ENCODE measurements around the gene INTS3. TPM values are rescaled to one million over a fixed set of nuclear protein-coding genes. Genes with fewer than 3 reads are reported as not detected.

The INTS3 gene
- total RNA-seq, 4 donors from 2014 or later = 35.9 to 70.1 (median 61.3) TPM

DNA sequence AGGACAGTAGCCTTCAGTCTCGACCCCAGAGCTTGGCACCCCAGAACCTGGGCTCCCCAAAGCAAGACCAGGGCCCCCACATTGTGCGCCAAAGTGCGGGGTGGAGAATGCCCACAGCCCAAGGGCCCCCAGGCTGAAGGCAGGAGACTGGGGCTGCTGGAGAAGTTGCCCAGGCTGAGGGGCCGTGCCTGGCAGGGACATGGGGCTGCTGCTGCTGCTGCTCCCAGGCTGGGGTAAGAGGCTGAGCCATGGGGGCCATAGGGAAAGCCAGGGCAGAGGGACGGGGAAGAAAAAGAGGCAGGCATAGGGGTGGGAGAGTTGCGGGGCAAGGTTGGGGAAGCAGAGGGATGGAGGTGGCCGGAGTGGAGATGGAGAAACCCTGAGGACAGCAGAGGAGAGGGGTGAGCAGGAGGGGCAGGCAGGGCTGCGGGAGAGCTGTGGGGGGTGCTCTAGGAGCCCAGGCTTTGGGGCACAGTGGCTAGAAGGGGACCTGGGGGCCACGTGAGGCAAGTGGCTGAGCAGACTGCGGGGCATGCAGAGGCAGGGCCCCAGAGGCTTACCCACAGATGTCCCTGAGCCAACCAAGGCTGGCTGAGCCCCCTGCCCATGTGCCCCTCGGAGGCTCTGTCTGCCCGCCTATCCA is 66.2 kb downstream of the INTS3 start:
- Histone ChIP-seq H3K27me3 (no peaks in the 10 kb centered on the region), H3K4me3 (no peak overlapping the region), H3K9me3 (no peaks in the 10 kb centered on the region), H3K4me1 (peaks cover 0 to 3% of the 10 kb centered on the region in 2 donors), H3K27ac (no peak overlapping the region), H3K36me3 (no peaks in the 10 kb centered on the region)
- no peak for DNase-seq
- intact Hi-C loops (cut with DNase I; ENCODE audit: low total_unique reads) = loop anchor here (10.0 kb wide), 1 partner anchor 181 kb away; the partner anchor contains the start of gene JTB
- TF ChIP-seq, protein P1, sequence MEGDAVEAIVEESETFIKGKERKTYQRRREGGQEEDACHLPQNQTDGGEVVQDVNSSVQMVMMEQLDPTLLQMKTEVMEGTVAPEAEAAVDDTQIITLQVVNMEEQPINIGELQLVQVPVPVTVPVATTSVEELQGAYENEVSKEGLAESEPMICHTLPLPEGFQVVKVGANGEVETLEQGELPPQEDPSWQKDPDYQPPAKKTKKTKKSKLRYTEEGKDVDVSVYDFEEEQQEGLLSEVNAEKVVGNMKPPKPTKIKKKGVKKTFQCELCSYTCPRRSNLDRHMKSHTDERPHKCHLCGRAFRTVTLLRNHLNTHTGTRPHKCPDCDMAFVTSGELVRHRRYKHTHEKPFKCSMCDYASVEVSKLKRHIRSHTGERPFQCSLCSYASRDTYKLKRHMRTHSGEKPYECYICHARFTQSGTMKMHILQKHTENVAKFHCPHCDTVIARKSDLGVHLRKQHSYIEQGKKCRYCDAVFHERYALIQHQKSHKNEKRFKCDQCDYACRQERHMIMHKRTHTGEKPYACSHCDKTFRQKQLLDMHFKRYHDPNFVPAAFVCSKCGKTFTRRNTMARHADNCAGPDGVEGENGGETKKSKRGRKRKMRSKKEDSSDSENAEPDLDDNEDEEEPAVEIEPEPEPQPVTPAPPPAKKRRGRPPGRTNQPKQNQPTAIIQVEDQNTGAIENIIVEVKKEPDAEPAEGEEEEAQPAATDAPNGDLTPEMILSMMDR (IDR thresholded peaks at IDR 0.05) = no peak
- no peak for TF ChIP-seq POLR2A (IDR thresholded peaks at IDR 0.05)

DNA sequence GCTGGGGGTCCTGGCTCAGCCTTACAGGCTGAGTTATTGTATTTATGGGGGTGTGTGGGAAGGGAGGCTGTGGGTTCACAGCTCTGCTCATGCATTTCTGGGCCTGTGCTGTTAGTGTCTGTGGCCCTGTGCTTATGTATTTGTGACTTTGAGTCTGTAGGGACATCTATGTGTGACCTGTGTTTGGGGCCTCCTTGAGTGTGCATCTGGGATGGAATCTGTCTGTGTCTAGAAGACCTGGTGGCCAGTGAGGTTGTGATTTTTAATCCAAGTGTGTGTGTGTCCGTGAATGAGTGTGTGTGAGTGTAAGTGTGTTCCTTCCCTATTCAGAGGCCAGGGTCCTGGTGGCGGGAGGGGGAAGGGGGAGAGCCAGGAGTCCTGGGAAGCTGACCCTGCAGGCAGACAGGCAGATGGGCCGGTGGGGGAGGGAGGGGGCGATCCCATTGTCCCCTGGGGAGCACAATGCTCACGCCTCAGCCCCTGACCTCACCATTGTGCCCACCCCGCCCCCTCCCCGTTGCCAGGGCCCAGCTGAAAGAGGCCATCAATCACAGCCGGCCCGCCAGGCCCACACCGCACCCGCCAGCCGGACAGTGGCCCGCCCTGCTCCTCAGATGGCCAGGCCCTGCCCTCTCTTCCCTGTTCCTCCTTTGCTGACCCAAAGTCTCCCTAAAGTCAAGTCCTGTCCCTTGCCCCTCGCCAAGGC is 66.9 kb downstream of the INTS3 start:
- DNase-seq = no peak
- H3K9me3 ChIP-seq = no peaks in the 10 kb centered on the region
- intact Hi-C loops (cut with DNase I; ENCODE audit: low total_unique reads) = loop anchor here (5.0 to 10.0 kb wide), 2 partner anchors 180 to 198 kb away; partner anchors contain the start of genes JTB and RPS27
- no peaks in the 10 kb centered on the region for H3K4me1 ChIP-seq
- no peak for TF ChIP-seq POLR2A (IDR thresholded peaks at IDR 0.05)
- TF ChIP-seq, protein P1 (IDR thresholded peaks at IDR 0.05) = no peak
- H3K27me3 ChIP-seq = no peaks in the 10 kb centered on the region
- no peak overlapping the region for H3K27ac ChIP-seq
- no peaks in the 10 kb centered on the region for H3K36me3 ChIP-seq
- H3K4me3 ChIP-seq = no peak overlapping the region

DNA sequence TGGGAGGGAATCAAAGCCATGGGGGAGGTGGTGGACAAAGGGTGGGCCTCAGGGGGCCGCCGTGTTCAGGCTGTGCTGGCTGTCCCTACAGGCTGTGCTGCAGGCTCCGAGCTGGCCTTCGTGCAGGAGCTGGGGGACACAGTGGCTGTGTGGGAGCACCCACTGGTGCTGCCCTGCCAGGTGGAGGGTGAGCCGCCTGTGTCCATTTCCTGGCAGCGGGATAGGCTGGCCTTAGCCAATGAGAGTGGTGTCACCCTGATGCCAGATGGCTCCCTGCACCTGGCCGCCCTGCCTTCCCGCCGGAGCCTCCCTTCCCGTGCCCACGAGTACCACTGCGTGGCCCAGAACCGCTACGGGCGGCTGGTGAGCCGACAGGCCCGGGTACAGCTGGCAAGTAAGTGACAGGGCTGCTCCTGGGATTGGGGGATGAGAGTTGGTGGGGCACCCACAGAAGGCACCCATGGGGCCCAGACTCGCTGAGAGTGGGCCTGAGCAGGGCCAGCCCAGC is 67.5 kb downstream of the INTS3 start:
- TF ChIP-seq, protein P1 (IDR thresholded peaks at IDR 0.05) = no peak
- no peak for TF ChIP-seq POLR2A (IDR thresholded peaks at IDR 0.05)
- intact Hi-C loops (cut with DNase I; ENCODE audit: low total_unique reads) = loop anchor here (5.0 to 10.0 kb wide), 2 partner anchors 179 to 197 kb away; partner anchors contain the start of genes JTB and RPS27
- DNase-seq = no peak
- Histone ChIP-seq H3K27me3 (no peaks in the 10 kb centered on the region), H3K27ac (no peak overlapping the region), H3K4me3 (no peak overlapping the region), H3K9me3 (no peaks in the 10 kb centered on the region), H3K36me3 (no peaks in the 10 kb centered on the region), H3K4me1 (no peaks in the 10 kb centered on the region)

DNA sequence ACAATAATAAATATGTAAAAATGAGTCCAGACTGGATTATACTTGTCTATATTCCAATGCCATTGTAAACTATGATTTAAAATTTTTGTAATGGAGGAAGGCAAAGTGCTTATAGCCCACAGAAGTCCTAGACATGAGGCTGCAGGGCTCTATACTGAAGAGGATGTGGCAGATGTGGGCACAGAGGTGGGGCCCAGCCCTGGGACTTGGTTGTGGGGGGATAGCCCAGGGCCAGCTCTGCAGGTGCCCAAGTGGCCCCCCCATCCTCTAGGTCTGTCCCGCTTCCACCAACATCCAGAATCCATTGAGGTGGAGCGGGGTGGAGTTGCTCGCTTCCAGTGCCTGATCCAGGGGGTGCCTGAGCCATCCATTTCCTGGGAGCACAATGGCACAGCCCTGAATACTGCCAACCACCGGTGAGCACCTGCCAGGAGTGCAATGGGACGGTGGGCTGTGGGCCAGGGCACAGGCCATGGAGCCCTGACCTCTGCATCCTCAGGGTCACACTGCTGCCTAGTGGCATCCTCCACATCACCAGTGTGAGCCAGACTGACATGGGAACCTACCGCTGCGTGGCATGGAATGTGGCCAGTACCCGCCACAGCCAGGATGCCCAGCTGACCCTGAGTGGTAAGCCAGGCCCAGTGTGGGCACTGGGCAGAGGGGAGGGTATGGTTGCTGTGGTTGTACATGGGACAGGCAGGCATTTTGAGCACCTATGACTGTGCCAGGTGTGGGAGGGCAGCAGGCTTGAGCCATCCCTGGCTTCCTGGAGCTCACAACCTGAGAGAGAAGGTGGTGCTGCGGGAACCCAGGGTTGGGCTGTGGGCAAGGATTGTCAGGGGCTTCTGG is 68.3 kb downstream of the INTS3 start:
- H3K36me3 ChIP-seq = no peaks in the 10 kb centered on the region
- intact Hi-C loops (cut with DNase I; ENCODE audit: low total_unique reads) = loop anchor here (5.0 to 10.0 kb wide), 2 partner anchors 179 to 196 kb away; partner anchors contain the start of genes JTB and RPS27
- no peaks in the 10 kb centered on the region for H3K9me3 ChIP-seq
- DNase-seq = no peak
- no peaks in the 10 kb centered on the region for H3K27me3 ChIP-seq
- H3K4me1 ChIP-seq = no peaks in the 10 kb centered on the region
- no peak overlapping the region for H3K4me3 ChIP-seq
- H3K27ac ChIP-seq = no peak overlapping the region
- TF ChIP-seq POLR2A (IDR thresholded peaks at IDR 0.05) = no peak
- TF ChIP-seq, protein P1 (IDR thresholded peaks at IDR 0.05) = no peak
